ENCODE results near the gene TRMU. TPM values are rescaled to one million over a fixed set of nuclear protein-coding genes. Genes with fewer than 3 reads are reported as not detected.
"Not testable (repeated sequence)": the region's sequence is repeated elsewhere in the genome, so short reads cannot be mapped to it uniquely, and the experiment has no call there.

Gene TRMU
- total and polyA plus RNA-seq, 2 experiments from 2014 or later: 38.0 to 40.9 TPM

GRCh38 chr22:46394622-46395021 is 59.1 kb downstream of the TRMU start:
- H3K9me3 ChIP-seq (ENCODE audit: low read depth): no peaks in the 10 kb centered on the region
- no peak overlapping the region for H3K4me3 ChIP-seq
- no peaks in the 10 kb centered on the region for H3K36me3 ChIP-seq (replicated peaks; ENCODE audit: insufficient read depth, low read depth)
- no peaks in the 10 kb centered on the region for H4K20me1 ChIP-seq (ENCODE audit: insufficient read depth, poor library complexity, severe bottlenecking)
- no peak overlapping the region for H3K27ac ChIP-seq
- H3K4me1 ChIP-seq (ENCODE audit: insufficient read depth): no peaks in the 10 kb centered on the region
- TF ChIP-seq CTCF (IDR thresholded peaks at IDR 0.05; ENCODE audit: poor library complexity) (no peak), EZH2phosphoT487 (IDR thresholded peaks at IDR 0.05; ENCODE audit: low read depth, severe bottlenecking, unreplicated experiment) (no peak), EZH2 (IDR thresholded peaks at IDR 0.05; ENCODE audit: borderline replicate concordance) (no peak)
- no peaks in the 10 kb centered on the region for H3K9me2 ChIP-seq (replicated peaks; ENCODE audit: insufficient read depth)
- no peaks in the 10 kb centered on the region for H3K79me2 ChIP-seq
- WGBS (ENCODE audit: low lambda C conversion rate, missing lambda C conversion rate): 86% methylated on average over 14 of the region's 14 CpGs
- H3K27me3 ChIP-seq: no peaks in the 10 kb centered on the region
- no peak overlapping the region for H3K4me2 ChIP-seq
- H2AFZ ChIP-seq: no peak overlapping the region
- no peak for DNase-seq (ENCODE audit: low spot score)

GRCh38 chr22:46395145-46395544 is 59.6 kb downstream of the TRMU start:
- Histone ChIP-seq H3K79me2 (no peaks in the 10 kb centered on the region), H3K9me2 (replicated peaks; ENCODE audit: insufficient read depth) (no peaks in the 10 kb centered on the region), H4K20me1 (ENCODE audit: insufficient read depth, poor library complexity, severe bottlenecking) (no peaks in the 10 kb centered on the region), H3K36me3 (replicated peaks; ENCODE audit: insufficient read depth, low read depth) (no peaks in the 10 kb centered on the region), H2AFZ (no peak overlapping the region), H3K4me3 (no peak overlapping the region), H3K9me3 (ENCODE audit: low read depth) (no peaks in the 10 kb centered on the region), H3K4me1 (ENCODE audit: insufficient read depth) (no peaks in the 10 kb centered on the region), H3K27ac (no peak overlapping the region), H3K27me3 (no peaks in the 10 kb centered on the region), H3K4me2 (no peak overlapping the region)
- TF ChIP-seq EZH2phosphoT487 (IDR thresholded peaks at IDR 0.05; ENCODE audit: low read depth, severe bottlenecking, unreplicated experiment): no peak
- no peak for TF ChIP-seq CTCF (IDR thresholded peaks at IDR 0.05; ENCODE audit: poor library complexity)
- no peak for TF ChIP-seq EZH2 (IDR thresholded peaks at IDR 0.05; ENCODE audit: borderline replicate concordance)
- 93% methylated on average over 13 of the region's 13 CpGs for WGBS (ENCODE audit: low lambda C conversion rate, missing lambda C conversion rate)
- no peak for DNase-seq (ENCODE audit: low spot score)

- not testable (repeated sequence) for H3K4me1 ChIP-seq (ENCODE audit: insufficient read depth); H3K4me2 ChIP-seq; H3K9me3 ChIP-seq (ENCODE audit: low read depth); H2AFZ ChIP-seq; H3K4me3 ChIP-seq; DNase-seq (ENCODE audit: low spot score); H3K79me2 ChIP-seq; H3K27me3 ChIP-seq; H3K36me3 ChIP-seq (replicated peaks; ENCODE audit: insufficient read depth, low read depth); H3K9me2 ChIP-seq (replicated peaks; ENCODE audit: insufficient read depth); H3K27ac ChIP-seq; H4K20me1 ChIP-seq (ENCODE audit: insufficient read depth, poor library complexity, severe bottlenecking)
- WGBS (ENCODE audit: low lambda C conversion rate, missing lambda C conversion rate): 85% methylated on average over 5 of the region's 5 CpGs
These were observed 61.5 kb downstream of the TRMU start for GRCh38 chr22:46397049-46397448.

GRCh38 chr22:46397514-46397913 is 62.0 kb downstream of the TRMU start:
- H3K36me3 ChIP-seq (replicated peaks; ENCODE audit: insufficient read depth, low read depth): no peaks in the 10 kb centered on the region
- 91% methylated on average over 18 of the region's 18 CpGs for WGBS (ENCODE audit: low lambda C conversion rate, missing lambda C conversion rate)

More at GRCh38 chr22:46397514-46397913, 62.0 kb downstream of the TRMU start:
- no peaks in the 10 kb centered on the region for H3K9me3 ChIP-seq (ENCODE audit: low read depth)
- H3K4me1 ChIP-seq (ENCODE audit: insufficient read depth): no peaks in the 10 kb centered on the region
- H3K79me2 ChIP-seq: no peaks in the 10 kb centered on the region
- H3K27ac ChIP-seq: no peak overlapping the region
- H2AFZ ChIP-seq: no peak overlapping the region
- H3K4me2 ChIP-seq: no peak overlapping the region
- no peak overlapping the region for H3K4me3 ChIP-seq
- H3K27me3 ChIP-seq: no peaks in the 10 kb centered on the region
- no peaks in the 10 kb centered on the region for H4K20me1 ChIP-seq (ENCODE audit: insufficient read depth, poor library complexity, severe bottlenecking)
- no peak for TF ChIP-seq CTCF (IDR thresholded peaks at IDR 0.05; ENCODE audit: poor library complexity)
- no peak for TF ChIP-seq EZH2 (IDR thresholded peaks at IDR 0.05; ENCODE audit: borderline replicate concordance)
- no peak for TF ChIP-seq EZH2phosphoT487 (IDR thresholded peaks at IDR 0.05; ENCODE audit: low read depth, severe bottlenecking, unreplicated experiment)
- DNase-seq (ENCODE audit: low spot score): no peak
- no peaks in the 10 kb centered on the region for H3K9me2 ChIP-seq (replicated peaks; ENCODE audit: insufficient read depth)

Data from hepatocyte (in vitro differentiated cells).